DOHH2 (cell line): ENCODE data around the gene UNC79.

Experiments
- H3F3A ChIP-seq: fragments of 200-600 bp; sonication (generic), shearing (Covaris generic); 2 replicates; pipeline ENCODE4 v1.6.0; 2016; ENCODE audit warnings: antibody characterized with exemption, mild to moderate bottlenecking; ENCODE audit not compliant: control insufficient read depth, insufficient read depth
- H3K27ac ChIP-seq: fragments of 200-600 bp; sonication (generic); 2 replicates; pipeline ENCODE4 v1.5.1; 2014; ENCODE audit warnings: low read depth, mild to moderate bottlenecking, low read length, moderate library complexity
- H3K27me3 ChIP-seq: fragments of 200-600 bp; sonication (generic); 2 replicates; pipeline ENCODE4 v1.6.1; 2014; ENCODE audit warnings: mild to moderate bottlenecking, low read length, mixed read lengths; ENCODE audit not compliant: control insufficient read depth
- H3K36me3 ChIP-seq: fragments of 200-600 bp; sonication (generic); 2 replicates; pipeline ENCODE4 v1.6.1; 2014; ENCODE audit warnings: mild to moderate bottlenecking, low read length, moderate library complexity, mixed read lengths; ENCODE audit not compliant: control insufficient read depth
- H3K4me1 ChIP-seq: fragments of 200-600 bp; sonication (generic); 2 replicates; pipeline ENCODE4 v1.6.1; 2014; ENCODE audit warnings: mild to moderate bottlenecking, low read length, mixed read lengths; ENCODE audit not compliant: control insufficient read depth
- H3K4me2 ChIP-seq: fragments of 200-600 bp; sonication (generic); 2 replicates; pipeline ENCODE4 v1.6.0; 2014; ENCODE audit warnings: mild to moderate bottlenecking, low read length, moderate library complexity
- H3K4me3 ChIP-seq: fragments of 200-600 bp; sonication (generic); 2 replicates; pipeline ENCODE4 v1.5.1; 2014; ENCODE audit warnings: mild to moderate bottlenecking, low read length, mixed read lengths
- H3K79me2 ChIP-seq: fragments of 200-600 bp; sonication (generic); 2 replicates; pipeline ENCODE4 v1.6.1; 2014; ENCODE audit warnings: mild to moderate bottlenecking, low read length, mixed read lengths; ENCODE audit not compliant: control insufficient read depth
- H3K9me2 ChIP-seq: fragments of 200-600 bp; sonication (generic); replicated peaks from 2 replicates; pipeline ENCODE4 v1.6.1; 2014; ENCODE audit warnings: mild to moderate bottlenecking, low read length, mixed read lengths; ENCODE audit not compliant: control insufficient read depth
- H3K9me3 ChIP-seq: fragments of 200-600 bp; sonication (generic); 2 replicates; pipeline ENCODE4 v1.6.1; 2014; ENCODE audit warnings: antibody characterized with exemption, low read length, mixed read lengths; ENCODE audit not compliant: control insufficient read depth, insufficient read depth
- H4K20me1 ChIP-seq: fragments of 200-600 bp; sonication (generic); 2 replicates; pipeline ENCODE4 v1.6.0; 2014; ENCODE audit warnings: low read depth, mild to moderate bottlenecking, antibody characterized with exemption, low read length, moderate library complexity; ENCODE audit not compliant: control insufficient read depth, insufficient read depth
- CTCF ChIP-seq: fragments of 200-600 bp; sonication (generic); IDR thresholded peaks from one replicate; pipeline ENCODE4 v1.5.1; 2014; ENCODE audit warnings: antibody characterized with exemption, mild to moderate bottlenecking, low read depth, low read length; ENCODE audit not compliant: poor library complexity, severe bottlenecking
- EZH2phosphoT487 ChIP-seq: fragments of 200-600 bp; sonication (generic); IDR thresholded peaks from 2 replicates; pipeline ENCODE4 v1.6.1; 2017; ENCODE audit warnings: borderline replicate concordance, mild to moderate bottlenecking, antibody characterized with exemption, low read length, moderate library complexity, mixed read lengths

The UNC79 gene

GRCh38 chr14:93579178-93579577, 148.4 kb downstream of the UNC79 start:
- H3K9me3 ChIP-seq: no peaks in the 10 kb centered on the region
- no peaks in the 10 kb centered on the region for H3K79me2 ChIP-seq

GRCh38 chr14:93582516-93582915, 151.8 kb downstream of the UNC79 start:
- Histone ChIP-seq H3K79me2 (no peaks in the 10 kb centered on the region), H3K36me3 (no peaks in the 10 kb centered on the region), H3K4me2 (no peak overlapping the region), H3K4me3 (no peak overlapping the region), H3F3A (no peaks in the 10 kb centered on the region), H4K20me1 (no peaks in the 10 kb centered on the region), H3K9me3 (no peaks in the 10 kb centered on the region), H3K27me3 (no peaks in the 10 kb centered on the region; the same call in 1 of the 2 replicates), H3K27ac (no peak overlapping the region), H3K4me1 (no peaks in the 10 kb centered on the region), H3K9me2 (no peaks in the 10 kb centered on the region)
- TF ChIP-seq CTCF (no peak), EZH2phosphoT487 (no peak)

More at GRCh38 chr14:93579178-93579577, 148.4 kb downstream of the UNC79 start:
- Histone ChIP-seq H3K4me2 (no peak overlapping the region), H3K9me2 (no peaks in the 10 kb centered on the region), H3K36me3 (no peaks in the 10 kb centered on the region), H3F3A (no peaks in the 10 kb centered on the region), H4K20me1 (no peaks in the 10 kb centered on the region), H3K4me1 (no peaks in the 10 kb centered on the region), H3K27ac (no peak overlapping the region), H3K4me3 (no peak overlapping the region), H3K27me3 (no peaks in the 10 kb centered on the region; the same call in none of the 2 replicates)
- TF ChIP-seq EZH2phosphoT487: no peak
- TF ChIP-seq CTCF: no peak

GRCh38 chr14:93587330-93587729, 156.6 kb downstream of the UNC79 start:
- Histone ChIP-seq H3K79me2 (no peaks in the 10 kb centered on the region), H3K27ac (no peak overlapping the region), H3K4me2 (no peak overlapping the region), H4K20me1 (no peaks in the 10 kb centered on the region), H3F3A (no peaks in the 10 kb centered on the region), H3K4me1 (no peaks in the 10 kb centered on the region), H3K9me2 (no peaks in the 10 kb centered on the region), H3K9me3 (no peaks in the 10 kb centered on the region), H3K4me3 (no peak overlapping the region), H3K27me3 (no peaks in the 10 kb centered on the region), H3K36me3 (no peaks in the 10 kb centered on the region)
- TF ChIP-seq EZH2phosphoT487: no peak
- TF ChIP-seq CTCF: no peak
